Measurements from ENCODE around the gene SLC25A26. TPM values are rescaled to one million over a fixed set of nuclear protein-coding genes. Genes with fewer than 3 reads are reported as not detected.

SLC25A26 gene
- total and polyA plus RNA-seq, 2 donors (not counting 1 experiment from before 2014, with no cell fraction given), result 14.2 to 29.0 TPM

- Histone ChIP-seq H3K9me3 (ENCODE audit: control insufficient read depth, insufficient read depth, low read depth, low read length) (no peaks in the 10 kb centered on the region), H4K20me1 (ENCODE audit: control insufficient read depth, extremely low read depth, insufficient read depth, low read length) (no peaks in the 10 kb centered on the region), H3K4me2 (ENCODE audit: extremely low read depth, insufficient read depth, low read length) (no peak overlapping the region), H3K36me3 (ENCODE audit: control insufficient read depth, insufficient read depth, low read length) (peaks cover 10% of the 10 kb centered on the region), H3K27me3 (ENCODE audit: control insufficient read depth, insufficient read depth, low read length) (no peaks in the 10 kb centered on the region), H3K27ac (ENCODE audit: insufficient read depth, low read length) (no peak overlapping the region), H3K79me2 (ENCODE audit: control insufficient read depth, insufficient read depth, low read length) (no peaks in the 10 kb centered on the region), H3K4me3 (replicated peaks in 1 of 4; ENCODE audit: control extremely low read depth in 1 of 4, insufficient read depth in 1 of 4, low read depth in 3 of 4, low read length in 4 of 4) (no peak overlapping the region), H3K4me1 (ENCODE audit: control insufficient read depth, extremely low read depth, insufficient read depth, low read length) (peaks cover 17% of the 10 kb centered on the region), H3K9ac (ENCODE audit: insufficient read depth, low read length) (no peak overlapping the region), H2AFZ (ENCODE audit: low read length) (no peak overlapping the region)
- peak in 1 of 2 donors; percentile 36 for DNase-seq (ENCODE audit: low read depth in 2 of 2)
- TF ChIP-seq CTCF (conservative IDR thresholded peaks at IDR 0.05 in 1 of 2, IDR thresholded peaks at IDR 0.05 in 1 of 2; ENCODE audit: low read depth in 1 of 2, low read length in 2 of 2), result no peak
- TF ChIP-seq EZH2 (IDR thresholded peaks at IDR 0.05; ENCODE audit: low read length, missing control alignments), result no peak
Observed at GRCh38 chr3:66400411-66401156, 179.8 kb downstream of the SLC25A26 start.

DNA sequence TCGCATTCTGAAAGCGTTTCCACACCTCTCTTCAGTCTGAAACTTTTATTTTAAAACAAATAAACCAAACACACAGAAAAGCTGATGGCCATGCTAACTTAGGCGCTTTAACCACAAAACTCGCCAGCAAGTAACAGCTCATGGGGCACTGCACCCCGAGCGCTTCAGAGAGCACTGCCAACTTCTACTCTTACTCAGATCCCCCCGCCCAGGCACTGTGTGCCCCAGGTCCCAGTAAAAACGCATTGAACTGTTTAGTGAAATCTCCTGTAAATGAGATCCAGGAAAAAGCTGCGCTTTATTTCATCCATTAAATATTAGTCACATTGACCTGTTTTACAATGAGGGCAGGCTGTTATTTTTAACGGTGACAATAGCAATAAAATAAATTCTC, 180.4 kb downstream of the SLC25A26 start:
- H3K9ac ChIP-seq (ENCODE audit: insufficient read depth, low read length), result no peak overlapping the region
- TF ChIP-seq CTCF (conservative IDR thresholded peaks at IDR 0.05 in 1 of 2, IDR thresholded peaks at IDR 0.05 in 1 of 2; ENCODE audit: low read depth in 1 of 2, low read length in 2 of 2) (no peak), EZH2 (IDR thresholded peaks at IDR 0.05; ENCODE audit: low read length, missing control alignments) (no peak)
- no peaks in the 10 kb centered on the region for H3K79me2 ChIP-seq (ENCODE audit: control insufficient read depth, insufficient read depth, low read length)
- H3K4me2 ChIP-seq (ENCODE audit: extremely low read depth, insufficient read depth, low read length), result no peak overlapping the region
- H3K9me3 ChIP-seq (ENCODE audit: control insufficient read depth, insufficient read depth, low read depth, low read length), result no peaks in the 10 kb centered on the region
- no peak overlapping the region for H2AFZ ChIP-seq (ENCODE audit: low read length)
- H3K36me3 ChIP-seq (ENCODE audit: control insufficient read depth, insufficient read depth, low read length), result peaks cover 8% of the 10 kb centered on the region
- peak; percentile 34 to 76 for DNase-seq (ENCODE audit: low read depth in 2 of 2)
- H3K4me1 ChIP-seq (ENCODE audit: control insufficient read depth, extremely low read depth, insufficient read depth, low read length), result peaks cover 20% of the 10 kb centered on the region
- H3K4me3 ChIP-seq (replicated peaks in 1 of 4; ENCODE audit: control extremely low read depth in 1 of 4, insufficient read depth in 1 of 4, low read depth in 3 of 4, low read length in 4 of 4), result no peak overlapping the region
- no peaks in the 10 kb centered on the region for H4K20me1 ChIP-seq (ENCODE audit: control insufficient read depth, extremely low read depth, insufficient read depth, low read length)
- no peak overlapping the region for H3K27ac ChIP-seq (ENCODE audit: insufficient read depth, low read length)
- no peaks in the 10 kb centered on the region for H3K27me3 ChIP-seq (ENCODE audit: control insufficient read depth, insufficient read depth, low read length)

DNA sequence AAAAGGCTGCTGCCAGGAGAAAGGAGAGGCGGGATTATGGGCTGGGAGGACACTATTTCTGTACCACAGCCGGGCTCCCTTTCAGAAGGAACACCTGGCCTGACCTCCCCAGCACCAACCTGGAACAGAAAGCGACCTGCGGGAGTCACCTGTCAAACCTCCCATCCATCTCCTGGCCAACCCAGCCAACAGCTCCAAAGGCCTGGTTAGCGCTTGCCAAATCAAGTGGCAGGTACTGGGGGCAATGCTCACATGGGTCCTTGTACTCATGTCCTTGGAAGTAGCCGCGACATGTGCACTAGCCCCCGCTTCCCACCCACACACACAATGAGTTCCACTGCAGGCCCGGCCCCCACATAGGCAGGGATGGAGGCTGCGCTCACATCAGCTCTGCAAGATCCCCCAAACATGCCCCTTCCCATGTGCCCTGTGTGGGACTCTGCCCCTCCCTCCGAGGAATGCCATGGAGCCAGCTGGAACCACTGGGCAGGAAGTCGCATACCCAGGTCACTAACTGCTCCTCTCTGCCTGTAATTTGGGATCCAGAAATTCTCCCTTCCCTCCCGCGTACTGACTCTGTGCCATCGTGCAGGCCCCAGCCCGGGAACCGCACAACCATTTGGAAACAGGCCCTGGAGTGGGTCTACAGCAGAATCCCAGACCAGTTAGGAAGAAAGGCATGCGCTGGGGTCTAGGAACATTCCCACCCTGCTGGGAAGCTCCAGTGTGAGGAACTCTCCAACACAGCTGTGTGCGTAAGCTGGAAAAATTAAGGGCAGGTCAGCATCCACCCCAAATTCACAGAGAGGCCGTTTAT, 181.1 kb downstream of the SLC25A26 start:
- no peak overlapping the region for H3K27ac ChIP-seq (ENCODE audit: insufficient read depth, low read length)
- DNase-seq (ENCODE audit: low read depth in 2 of 2), result no peak
- peaks cover 24% of the 10 kb centered on the region for H3K4me1 ChIP-seq (ENCODE audit: control insufficient read depth, extremely low read depth, insufficient read depth, low read length)

More for the DNA sequence above, 181.1 kb downstream of the SLC25A26 start:
- no peaks in the 10 kb centered on the region for H3K79me2 ChIP-seq (ENCODE audit: control insufficient read depth, insufficient read depth, low read length)
- H4K20me1 ChIP-seq (ENCODE audit: control insufficient read depth, extremely low read depth, insufficient read depth, low read length), result no peaks in the 10 kb centered on the region
- H3K4me3 ChIP-seq (replicated peaks in 1 of 4; ENCODE audit: control extremely low read depth in 1 of 4, insufficient read depth in 1 of 4, low read depth in 3 of 4, low read length in 4 of 4), result no peak overlapping the region
- no peak overlapping the region for H3K9ac ChIP-seq (ENCODE audit: insufficient read depth, low read length)
- no peak overlapping the region for H3K4me2 ChIP-seq (ENCODE audit: extremely low read depth, insufficient read depth, low read length)
- H3K36me3 ChIP-seq (ENCODE audit: control insufficient read depth, insufficient read depth, low read length), result peaks cover 13% of the 10 kb centered on the region
- no peaks in the 10 kb centered on the region for H3K27me3 ChIP-seq (ENCODE audit: control insufficient read depth, insufficient read depth, low read length)
- no peak for TF ChIP-seq EZH2 (IDR thresholded peaks at IDR 0.05; ENCODE audit: low read length, missing control alignments)
- TF ChIP-seq CTCF (conservative IDR thresholded peaks at IDR 0.05 in 1 of 2, IDR thresholded peaks at IDR 0.05 in 1 of 2; ENCODE audit: low read depth in 1 of 2, low read length in 2 of 2), result no peak
- H2AFZ ChIP-seq (ENCODE audit: low read length), result no peak overlapping the region
- H3K9me3 ChIP-seq (ENCODE audit: control insufficient read depth, insufficient read depth, low read depth, low read length), result no peaks in the 10 kb centered on the region
